Measurements from ENCODE around the gene ALDH4A1.
"Not testable (repeated sequence)": the region's sequence is repeated elsewhere in the genome, so short reads cannot be mapped to it uniquely, and the experiment has no call there.

ALDH4A1 gene

GRCh38 chr1:18875796-18876128 is 26.6 kb downstream of the ALDH4A1 start:
- no peak for DNase-seq

GRCh38 chr1:18875107-18875795 is 27.1 kb downstream of the ALDH4A1 start:
- peak; percentile 86 for DNase-seq

GRCh38 chr1:18874600-18874999 is 27.8 kb downstream of the ALDH4A1 start:
- no peak for DNase-seq

GRCh38 chr1:18874036-18874435 is 28.3 kb downstream of the ALDH4A1 start:
- DNase-seq: no peak

- DNase-seq: no peak
Observed at GRCh38 chr1:18872071-18872611, 30.2 kb downstream of the ALDH4A1 start.

GRCh38 chr1:18871401-18872070 is 30.8 kb downstream of the ALDH4A1 start:
- no peak for DNase-seq

GRCh38 chr1:18870957-18871356 is 31.4 kb downstream of the ALDH4A1 start:
- DNase-seq: no peak

GRCh38 chr1:18870595-18870865 is 31.8 kb downstream of the ALDH4A1 start:
- not testable (repeated sequence) for DNase-seq

GRCh38 chr1:18869847-18870594 is 32.3 kb downstream of the ALDH4A1 start:
- DNase-seq: no peak

- DNase-seq: no peak
Observed at GRCh38 chr1:18868801-18869424, 33.4 kb downstream of the ALDH4A1 start.

GRCh38 chr1:18868354-18868753 is 34.0 kb downstream of the ALDH4A1 start:
- no peak for DNase-seq

- DNase-seq: no peak
Observed at GRCh38 chr1:18866846-18867245, 35.5 kb downstream of the ALDH4A1 start.

- DNase-seq: no peak
Observed at GRCh38 chr1:18866314-18866713, 36.0 kb downstream of the ALDH4A1 start.

GRCh38 chr1:18865176-18865575 is 37.2 kb downstream of the ALDH4A1 start:
- DNase-seq: no peak

- no peak for DNase-seq
Observed at GRCh38 chr1:18861590-18861989, 40.8 kb downstream of the ALDH4A1 start.

- DNase-seq: no peak
Observed at GRCh38 chr1:18861082-18861481, 41.3 kb downstream of the ALDH4A1 start.

GRCh38 chr1:18859560-18859959 is 42.8 kb downstream of the ALDH4A1 start, which contains the start of gene TAS1R2:
TSS of gene TAS1R2 (minus strand) at chr1:18859660. CDS start at chr1:18859660, 0 bp downstream.
- DNase-seq: no peak

- DNase-seq: no peak
Observed at GRCh38 chr1:18858070-18858688, 44.2 kb downstream of the ALDH4A1 start.

- no peak for DNase-seq
Observed at GRCh38 chr1:18856435-18856834, 45.9 kb downstream of the ALDH4A1 start.

- no peak for DNase-seq
Observed at GRCh38 chr1:18855573-18855972, 46.8 kb downstream of the ALDH4A1 start.

GRCh38 chr1:18854331-18855025 is 47.9 kb downstream of the ALDH4A1 start:
- DNase-seq: no peak

- no peak for DNase-seq
Observed at GRCh38 chr1:18852501-18852900, 49.9 kb downstream of the ALDH4A1 start.

Measured in OCI-M1 (cell line).